Measurements from ENCODE around the gene TMEM120B. TPM values are rescaled to one million over a fixed set of nuclear protein-coding genes. Genes with fewer than 3 reads are reported as not detected.

TMEM120B gene
- total RNA-seq, 1 experiment from 2014 or later = 20.5 TPM

DNA sequence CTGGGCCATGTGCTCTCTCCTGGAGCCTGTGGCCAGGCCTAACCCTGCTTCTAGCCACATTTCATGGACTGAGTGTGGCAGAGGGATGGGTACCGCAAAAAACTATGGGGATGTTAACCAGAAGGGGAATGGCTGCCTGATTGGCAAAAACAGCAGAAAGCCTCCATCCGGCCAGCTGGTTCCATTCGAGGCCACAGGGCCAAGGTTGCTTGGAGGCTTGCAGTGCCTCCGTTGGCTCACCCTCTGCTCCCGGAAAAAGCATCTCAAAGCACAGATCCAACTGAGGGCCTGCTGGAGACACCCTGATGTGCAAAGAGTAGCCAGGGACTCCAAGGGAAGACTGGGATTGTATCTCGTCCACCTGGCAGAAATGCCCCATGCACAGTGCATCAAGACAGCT lies 16.5 kb downstream of the TMEM120B start:
- H3K9me3 ChIP-seq (ENCODE audit: control insufficient read depth in 1 of 2, insufficient read depth in 1 of 2, low read depth in 1 of 2, low read length in 2 of 2) = no peaks in the 10 kb centered on the region
- ChIA-PET RAD21 (ENCODE audit: low non-redundant PET in 1 of 2, low total read pairs in 2 of 2, uncharacterized antibody in 2 of 2, unreplicated experiment in 2 of 2) (no interaction called here), CTCF (interaction anchor here (1.1 kb wide), 1 partner anchor 66 kb away, joined by 3 read pairs; no protein-coding TSS in a partner anchor), POLR2A (no interaction called here)
- no peak for ATAC-seq
- no peak overlapping the region for H2AFZ ChIP-seq (ENCODE audit: low read depth, low read length, poor library complexity, severe bottlenecking)
- H3K79me2 ChIP-seq (ENCODE audit: insufficient read depth, low read length) = peaks cover 45% of the 10 kb centered on the region
- H3K4me1 ChIP-seq (ENCODE audit: control insufficient read depth in 1 of 2, insufficient read depth in 2 of 2, low read length in 2 of 2) = peaks cover 0 to 8% of the 10 kb centered on the region in 2 experiments; a peak in 1 of 4 replicates
- H3K27ac ChIP-seq (ENCODE audit: low read depth, low read length) = no peak overlapping the region
- H3K27me3 ChIP-seq (ENCODE audit: insufficient read depth, low read length) = no peaks in the 10 kb centered on the region
- peaks cover 0 to 5% of the 10 kb centered on the region in 2 experiments; a peak in 1 of 4 replicates for H3K36me3 ChIP-seq (ENCODE audit: control insufficient read depth in 1 of 2, insufficient read depth in 2 of 2, low read length in 2 of 2)
- no peak overlapping the region for H3K4me2 ChIP-seq (ENCODE audit: low read length)
- no TSS peak for BruUV-seq (replicated peaks)
- no peak overlapping the region for H3K4me3 ChIP-seq (replicated peaks in 1 of 2; ENCODE audit: low read depth in 1 of 2, low read length in 2 of 2)
- H3K9ac ChIP-seq (ENCODE audit: low read length) = no peak overlapping the region
- no peaks in the 10 kb centered on the region for H4K20me1 ChIP-seq (ENCODE audit: insufficient read depth)
- no peak for DNase-seq (ENCODE audit: low read depth, low spot score)
- TF ChIP-seq ZFX (IDR thresholded peaks at IDR 0.05) (no peak), SP1 (IDR thresholded peaks at IDR 0.05; ENCODE audit: low read depth) (no peak), EZH2phosphoT487 (IDR thresholded peaks at IDR 0.05; ENCODE audit: borderline replicate concordance) (no peak), JUND (IDR thresholded peaks at IDR 0.05) (no peak), POLR2A (IDR thresholded peaks at IDR 0.05; ENCODE audit: borderline replicate concordance, extremely low read depth, insufficient read depth, insufficient read length) (no peak), TCF7L2 (IDR thresholded peaks at IDR 0.05; ENCODE audit: borderline replicate concordance, extremely low read depth, insufficient read depth, insufficient read length) (no peak), REST (IDR thresholded peaks at IDR 0.05; ENCODE audit: low read depth) (no peak), SIN3A (IDR thresholded peaks at IDR 0.05; ENCODE audit: low read depth) (no peak), MAX (IDR thresholded peaks at IDR 0.05) (no peak), ELF1 (IDR thresholded peaks at IDR 0.05; ENCODE audit: borderline replicate concordance, low read depth) (no peak), SRF (IDR thresholded peaks at IDR 0.05; ENCODE audit: low read depth) (no peak), ZNF274 (IDR thresholded peaks at IDR 0.05; ENCODE audit: low read depth, low read length) (no peak), CBX3 (IDR thresholded peaks at IDR 0.05; ENCODE audit: low read depth) (no peak), YY1 (IDR thresholded peaks at IDR 0.05; ENCODE audit: extremely low read depth, insufficient replicate concordance, low read depth, low read length) (no peak), EGR1 (IDR thresholded peaks at IDR 0.05; ENCODE audit: low read depth) (no peak), FOSL1 (IDR thresholded peaks at IDR 0.05; ENCODE audit: low read depth) (no peak), RAD21 (IDR thresholded peaks at IDR 0.05; ENCODE audit: low read depth) (no peak), POLR2AphosphoS5 (IDR thresholded peaks at IDR 0.05; ENCODE audit: low read depth, low read length) (no peak)
- TF ChIP-seq, protein P1, sequence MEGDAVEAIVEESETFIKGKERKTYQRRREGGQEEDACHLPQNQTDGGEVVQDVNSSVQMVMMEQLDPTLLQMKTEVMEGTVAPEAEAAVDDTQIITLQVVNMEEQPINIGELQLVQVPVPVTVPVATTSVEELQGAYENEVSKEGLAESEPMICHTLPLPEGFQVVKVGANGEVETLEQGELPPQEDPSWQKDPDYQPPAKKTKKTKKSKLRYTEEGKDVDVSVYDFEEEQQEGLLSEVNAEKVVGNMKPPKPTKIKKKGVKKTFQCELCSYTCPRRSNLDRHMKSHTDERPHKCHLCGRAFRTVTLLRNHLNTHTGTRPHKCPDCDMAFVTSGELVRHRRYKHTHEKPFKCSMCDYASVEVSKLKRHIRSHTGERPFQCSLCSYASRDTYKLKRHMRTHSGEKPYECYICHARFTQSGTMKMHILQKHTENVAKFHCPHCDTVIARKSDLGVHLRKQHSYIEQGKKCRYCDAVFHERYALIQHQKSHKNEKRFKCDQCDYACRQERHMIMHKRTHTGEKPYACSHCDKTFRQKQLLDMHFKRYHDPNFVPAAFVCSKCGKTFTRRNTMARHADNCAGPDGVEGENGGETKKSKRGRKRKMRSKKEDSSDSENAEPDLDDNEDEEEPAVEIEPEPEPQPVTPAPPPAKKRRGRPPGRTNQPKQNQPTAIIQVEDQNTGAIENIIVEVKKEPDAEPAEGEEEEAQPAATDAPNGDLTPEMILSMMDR (IDR thresholded peaks at IDR 0.05 in 2 of 3, conservative IDR thresholded peaks at IDR 0.05 in 1 of 3; ENCODE audit: borderline replicate concordance in 1 of 3, insufficient read depth in 1 of 3, low read depth in 2 of 3, low read length in 2 of 3) = no peak
- no peaks in the 10 kb centered on the region for H3K9me2 ChIP-seq (ENCODE audit: insufficient read depth)
- intact Hi-C loops (cut with micrococcal nuclease) = no loop called here

All from HCT116 (cell line).